Activated CD4-positive, alpha-beta memory T cell treated with anti-CD3 and anti-CD28 coated beads for 36 hours (primary cell): ENCODE results near the gene TMCO2. TPM values are rescaled to one million over a fixed set of nuclear protein-coding genes. Genes with fewer than 3 reads are reported as not detected.

ENCODE experiments used
- CTCF ChIA-PET: fragments of 350-600 bp; sonication (Branson Sonifier 250); formaldehyde crosslinking; loops from one replicate; lab custom pipeline; 2021; ENCODE audit warnings: antibody characterized with exemption, inconsistent platforms; lab: Charles Lee
- POLR2A ChIA-PET: fragments of 350-600 bp; sonication (Branson Sonifier 250); formaldehyde crosslinking; loops from one replicate; lab custom pipeline; 2021; ENCODE audit warnings: antibody characterized with exemption; lab: Charles Lee
- DNase-seq: peaks from one replicate; pipeline ENCODE4 v3.0.0-alpha.2; 2020
- H3K27ac Mint-ChIP-seq: one replicate; pipeline ENCODE4 v1.8.0; 2021; ENCODE audit warnings: mixed read lengths
- H3K27me3 Mint-ChIP-seq: one replicate; pipeline ENCODE4 v1.8.0; 2021; ENCODE audit warnings: mixed read lengths
- H3K36me3 Mint-ChIP-seq: one replicate; pipeline ENCODE4 v1.8.0; 2021; ENCODE audit warnings: mixed read lengths
- H3K4me1 Mint-ChIP-seq: one replicate; pipeline ENCODE4 v1.8.0; 2021; ENCODE audit warnings: low read depth, mixed read lengths
- H3K4me3 Mint-ChIP-seq: one replicate; pipeline ENCODE4 v1.8.0; 2021; ENCODE audit warnings: mild to moderate bottlenecking, mixed read lengths
- H3K9me3 Mint-ChIP-seq: one replicate; pipeline ENCODE4 v1.8.0; 2021; ENCODE audit warnings: mixed read lengths
- intact Hi-C: fragments of 100-400 bp; cut with micrococcal nuclease; formaldehyde crosslinking; loops from one replicate; pipeline ENCODE4 v1.15.1; 2023
- total RNA-seq, 2 experiments: library from RNA; stranded (reverse); gene quantifications; one replicate each; pipeline ENCODE4 v1.2.3, GENCODE V29; 2021

The TMCO2 gene
- total RNA-seq, 2 experiments from 2014 or later: not detected

DNA sequence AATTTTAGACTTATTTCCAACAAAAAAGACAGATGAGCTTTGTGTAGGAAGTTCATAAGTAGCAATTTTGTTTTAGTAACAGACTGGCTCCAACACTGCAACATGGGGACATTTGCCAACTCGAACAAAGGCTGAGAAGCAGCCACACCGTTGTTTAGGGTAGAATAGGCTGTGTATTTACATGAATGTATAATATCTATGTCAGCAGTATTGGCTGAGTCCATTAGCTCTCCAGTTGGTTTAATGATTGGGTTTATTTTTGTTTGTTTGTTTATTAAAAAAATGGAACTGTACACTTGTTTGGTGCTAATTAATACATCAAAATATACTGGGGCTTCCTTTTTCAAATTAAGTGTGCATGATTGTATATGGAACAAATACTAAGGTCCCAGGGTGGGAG lies 7.3 kb upstream of the TMCO2 start:
- no peak for DNase-seq
- CTCF ChIA-PET: interaction anchor here (1.2 to 1.8 kb wide), 5 partner anchors 8 to 164 kb away, joined by 3 to 7 read pairs (median 5); no protein-coding TSS in a partner anchor
- Mint-ChIP-seq H3K27ac (no peak overlapping the region), H3K4me3 (no peak overlapping the region), H3K4me1 (peaks cover 65% of the 10 kb centered on the region), H3K9me3 (no peaks in the 10 kb centered on the region), H3K36me3 (peaks cover 32% of the 10 kb centered on the region), H3K27me3 (no peaks in the 10 kb centered on the region)
- POLR2A ChIA-PET: no interaction called here
- intact Hi-C loops: loop anchor here (2.0 kb wide), 2 partner anchors 54 to 78 kb away; no protein-coding TSS in a partner anchor

DNA sequence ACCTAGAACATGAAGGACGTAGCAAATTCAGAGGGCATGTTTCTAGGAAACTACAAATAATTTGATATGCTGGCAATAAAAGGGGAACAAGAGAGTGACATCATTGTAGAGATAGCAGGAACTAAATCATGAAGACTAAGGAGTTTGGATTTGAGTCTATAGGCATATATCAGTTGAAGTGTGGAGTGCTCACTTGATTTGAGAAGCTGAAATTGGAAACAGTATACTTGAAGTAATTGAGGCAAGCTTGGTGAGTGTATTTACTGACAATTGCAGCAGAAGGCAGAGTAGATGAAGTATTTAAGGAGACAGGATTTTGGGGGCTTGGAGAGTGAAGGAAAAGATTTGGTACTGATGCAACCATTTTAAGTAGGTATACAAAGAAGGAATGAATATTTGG lies 6.4 kb upstream of the TMCO2 start:
- peaks cover 23% of the 10 kb centered on the region for H3K36me3 Mint-ChIP-seq
- peak overlapping the region; percentile 14 for H3K4me3 Mint-ChIP-seq
- intact Hi-C loops: loop anchor here (1.0 to 2.0 kb wide), 5 partner anchors 16 to 79 kb away; no protein-coding TSS in a partner anchor
- no peaks in the 10 kb centered on the region for H3K9me3 Mint-ChIP-seq
- DNase-seq: no peak
- ChIA-PET CTCF (interaction anchor here (0.6 to 2.6 kb wide), 15 partner anchors 9 to 188 kb away, joined by 3 to 8 read pairs (median 3); no protein-coding TSS in a partner anchor), POLR2A (interaction anchor here (0.6 to 2.2 kb wide), 13 partner anchors 9 to 571 kb away, joined by 3 to 16 read pairs (median 5); partner anchors contain the start of genes ZFP69B and ZMPSTE24)
- peak overlapping the region; percentile 84 for H3K27ac Mint-ChIP-seq
- peaks cover 66% of the 10 kb centered on the region for H3K4me1 Mint-ChIP-seq
- no peaks in the 10 kb centered on the region for H3K27me3 Mint-ChIP-seq

DNA sequence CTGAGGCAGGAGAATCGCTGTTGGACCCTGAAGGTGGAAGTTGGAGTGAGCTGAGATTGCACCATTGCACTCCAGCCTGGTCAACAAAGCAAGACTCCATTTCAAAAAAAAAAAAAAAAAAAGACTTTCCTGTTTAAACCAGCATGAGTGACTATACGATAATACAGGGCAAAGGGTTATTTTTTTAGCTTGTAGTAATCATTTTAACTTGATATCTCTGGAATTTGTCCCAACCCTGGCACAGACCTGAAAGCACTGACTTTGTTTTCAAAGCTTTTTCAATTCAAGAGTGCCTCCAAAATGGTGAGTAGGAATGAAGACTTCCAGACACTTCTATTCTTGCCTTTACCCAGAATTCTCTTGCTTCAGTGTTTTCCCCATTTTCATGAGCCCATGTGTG lies 4.4 kb upstream of the TMCO2 start:
- H3K27me3 Mint-ChIP-seq: no peaks in the 10 kb centered on the region
- peaks cover 4% of the 10 kb centered on the region for H3K36me3 Mint-ChIP-seq
- DNase-seq: no peak
- H3K27ac Mint-ChIP-seq: no peak overlapping the region
- intact Hi-C loops: no loop called here
- H3K4me3 Mint-ChIP-seq: no peak overlapping the region
- CTCF ChIA-PET: interaction anchor here (0.6 to 2.6 kb wide), 3 partner anchors 47 to 99 kb away, joined by 3 to 6 read pairs (median 3); no protein-coding TSS in a partner anchor
- peaks cover 51% of the 10 kb centered on the region for H3K4me1 Mint-ChIP-seq
- POLR2A ChIA-PET: no interaction called here
- no peaks in the 10 kb centered on the region for H3K9me3 Mint-ChIP-seq

DNA sequence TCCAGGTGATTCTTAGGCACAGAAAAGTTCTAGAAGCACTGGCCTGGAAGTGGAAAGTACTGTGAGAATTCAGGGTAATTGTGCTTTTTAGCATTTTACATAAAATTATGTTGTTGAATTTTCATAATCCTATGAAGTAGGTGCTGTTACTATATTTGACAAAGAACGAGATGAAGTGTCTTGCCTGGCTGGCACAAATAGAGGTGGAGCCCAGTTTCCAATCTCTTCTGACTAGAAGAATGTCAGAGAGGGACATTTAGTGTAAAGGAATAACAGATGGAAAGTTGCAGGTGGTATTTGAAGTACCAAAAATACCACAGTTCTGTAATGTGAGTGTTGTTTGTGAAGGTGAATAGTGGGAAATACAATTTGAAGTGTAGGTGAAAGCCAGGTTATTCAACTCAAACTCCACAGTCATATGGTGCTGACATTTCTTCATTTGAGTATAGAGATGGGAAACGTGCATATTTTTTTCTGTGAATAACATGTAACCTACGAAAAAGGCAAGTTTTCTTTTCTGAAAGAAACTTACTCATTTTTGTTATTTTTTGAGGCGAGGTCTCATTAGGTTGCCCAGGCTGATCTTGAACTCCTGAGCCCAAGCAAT lies 3.5 kb upstream of the TMCO2 start:
- Mint-ChIP-seq H3K9me3 (no peaks in the 10 kb centered on the region), H3K4me1 (peaks cover 44% of the 10 kb centered on the region), H3K36me3 (peaks cover 3% of the 10 kb centered on the region), H3K27me3 (no peaks in the 10 kb centered on the region), H3K4me3 (no peak overlapping the region), H3K27ac (peak overlapping the region; percentile 31)
- POLR2A ChIA-PET: no interaction called here
- DNase-seq: no peak
- intact Hi-C loops: no loop called here
- CTCF ChIA-PET: no interaction called here

DNA sequence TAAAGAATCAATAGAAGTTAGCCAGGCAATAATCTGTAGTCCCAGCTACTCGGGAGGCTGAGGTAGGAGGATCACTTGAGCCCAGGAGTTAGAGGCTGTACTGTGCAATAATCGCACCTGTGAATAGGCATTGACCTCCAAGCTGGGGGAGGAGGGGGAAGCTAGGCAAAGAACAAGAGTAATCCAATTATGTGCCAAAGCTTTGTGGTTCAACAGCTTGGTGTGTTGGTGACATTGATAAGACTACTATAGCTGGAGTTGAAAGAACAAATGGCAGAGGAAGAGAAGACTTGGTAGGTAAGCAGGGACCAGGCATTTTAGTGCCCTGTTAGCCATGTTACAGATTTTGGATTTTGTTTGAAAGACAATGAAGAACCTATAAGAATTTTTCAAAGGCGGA lies 2.1 kb upstream of the TMCO2 start:
- Mint-ChIP-seq H3K4me3 (no peak overlapping the region), H3K9me3 (no peaks in the 10 kb centered on the region), H3K36me3 (no peaks in the 10 kb centered on the region), H3K27ac (no peak overlapping the region), H3K27me3 (no peaks in the 10 kb centered on the region), H3K4me1 (peaks cover 34% of the 10 kb centered on the region)
- intact Hi-C loops: no loop called here
- ChIA-PET POLR2A (no interaction called here), CTCF (interaction anchor here (2.7 kb wide), 1 partner anchor 93 kb away, joined by 8 read pairs; no protein-coding TSS in a partner anchor)
- no peak for DNase-seq

DNA sequence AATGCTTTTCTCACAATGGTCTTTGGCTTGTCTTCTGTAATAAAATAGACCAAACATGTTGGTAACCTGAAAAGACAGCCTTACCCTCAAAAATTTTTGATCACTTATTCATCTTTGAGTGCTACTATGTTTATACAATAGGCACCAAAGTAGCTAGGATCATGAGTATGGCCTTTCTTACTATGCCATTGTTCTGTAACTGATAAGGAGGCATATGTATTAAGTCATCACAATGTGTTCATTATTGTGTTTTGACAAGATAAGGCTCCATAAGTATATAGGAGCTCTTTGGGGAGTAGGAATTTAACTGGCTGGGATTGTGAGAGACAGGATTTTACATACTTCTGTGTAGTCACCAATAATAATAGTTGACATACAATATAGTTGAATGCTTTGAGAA lies 675 bp downstream of the TMCO2 start:
- Mint-ChIP-seq H3K4me3 (no peak overlapping the region), H3K27me3 (no peaks in the 10 kb centered on the region), H3K36me3 (no peaks in the 10 kb centered on the region), H3K4me1 (peaks cover 18% of the 10 kb centered on the region), H3K9me3 (no peaks in the 10 kb centered on the region), H3K27ac (no peak overlapping the region)
- POLR2A ChIA-PET: no interaction called here
- CTCF ChIA-PET: interaction anchor here (0.9 to 1.0 kb wide), 2 partner anchors 45 to 104 kb away, joined by 3 read pairs; no protein-coding TSS in a partner anchor
- intact Hi-C loops: no loop called here
- no peak for DNase-seq

DNA sequence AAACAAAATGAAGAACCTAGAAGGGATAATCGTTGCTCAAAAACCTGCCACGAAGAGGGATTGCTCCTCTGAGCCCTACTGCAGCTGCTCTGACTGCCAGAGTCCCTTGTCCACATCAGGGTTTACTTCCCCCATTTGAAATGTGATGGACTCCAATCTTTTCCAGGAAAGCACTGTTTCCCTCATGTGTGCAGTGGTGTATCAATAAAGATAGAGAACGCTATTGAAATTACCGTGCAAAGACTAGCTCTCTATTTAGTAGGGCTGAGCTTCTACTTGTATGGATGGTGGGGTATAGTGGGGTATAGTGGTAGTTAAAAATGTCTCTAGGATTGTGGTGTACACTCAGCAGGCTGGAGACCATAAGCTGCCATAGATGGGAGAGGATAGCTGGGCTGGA lies 3.7 kb downstream of the TMCO2 start:
- DNase-seq: no peak
- H3K4me3 Mint-ChIP-seq: no peak overlapping the region
- POLR2A ChIA-PET: no interaction called here
- intact Hi-C loops: no loop called here
- H3K27me3 Mint-ChIP-seq: no peaks in the 10 kb centered on the region
- H3K4me1 Mint-ChIP-seq: peaks cover 16% of the 10 kb centered on the region
- CTCF ChIA-PET: no interaction called here
- H3K9me3 Mint-ChIP-seq: no peaks in the 10 kb centered on the region
- H3K36me3 Mint-ChIP-seq: no peaks in the 10 kb centered on the region
- H3K27ac Mint-ChIP-seq: no peak overlapping the region

DNA sequence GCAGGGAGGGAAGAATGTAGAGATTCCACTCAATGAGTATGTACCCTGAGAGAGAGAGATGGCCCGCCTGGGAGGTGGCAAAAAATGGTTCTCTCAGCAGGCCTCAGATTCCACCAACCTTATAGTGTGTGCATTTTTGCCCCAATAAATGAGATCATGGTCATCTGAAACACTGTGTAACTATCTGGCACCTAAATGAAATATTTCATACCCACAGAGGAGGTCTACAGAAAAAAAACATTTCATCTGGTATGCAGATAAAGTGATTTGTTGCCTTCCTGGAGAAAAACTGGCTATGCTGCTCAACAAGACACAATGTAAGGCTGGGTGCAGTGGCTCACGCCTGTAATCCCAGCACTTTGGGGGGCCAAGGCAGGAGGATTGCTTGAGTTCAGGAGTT lies 4.9 kb downstream of the TMCO2 start:
- intact Hi-C loops: no loop called here
- CTCF ChIA-PET: no interaction called here
- H3K27me3 Mint-ChIP-seq: no peaks in the 10 kb centered on the region

DNA sequence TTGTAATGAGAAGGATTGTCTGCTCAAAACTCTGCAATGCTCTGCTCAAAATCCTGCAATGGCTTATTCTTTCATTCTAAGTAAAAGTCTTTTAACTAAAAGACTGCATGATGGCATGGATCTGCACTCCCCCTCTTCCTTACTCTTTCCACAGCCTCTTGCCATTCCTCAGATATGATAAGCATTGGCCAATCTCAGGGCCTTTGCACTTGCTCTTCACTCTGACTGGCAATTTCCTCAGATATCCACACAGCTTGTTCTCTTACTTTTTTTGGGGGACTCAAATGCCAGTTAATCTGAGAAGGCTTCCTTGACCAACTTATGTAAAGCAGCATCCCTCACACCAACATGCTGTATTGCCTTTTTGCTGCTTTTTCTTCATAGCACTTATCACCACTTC lies 7.5 kb downstream of the TMCO2 start:
- peaks cover 31% of the 10 kb centered on the region for H3K4me1 Mint-ChIP-seq
- no peak overlapping the region for H3K4me3 Mint-ChIP-seq
- H3K27me3 Mint-ChIP-seq: no peaks in the 10 kb centered on the region
- CTCF ChIA-PET: interaction anchor here (5.0 kb wide), 1 partner anchor 60 kb away, joined by 21 read pairs; no protein-coding TSS in a partner anchor
- no peaks in the 10 kb centered on the region for H3K9me3 Mint-ChIP-seq
- H3K36me3 Mint-ChIP-seq: peaks cover 11% of the 10 kb centered on the region
- H3K27ac Mint-ChIP-seq: no peak overlapping the region
- no peak for DNase-seq
- POLR2A ChIA-PET: no interaction called here
- intact Hi-C loops: loop anchor here (5.0 kb wide), 3 partner anchors 62 to 213 kb away; partner anchors contain the start of genes CAP1 and COL9A2

More for the DNA sequence above, 4.9 kb downstream of the TMCO2 start:
- Mint-ChIP-seq H3K4me3 (no peak overlapping the region), H3K4me1 (peaks cover 20% of the 10 kb centered on the region), H3K27ac (no peak overlapping the region), H3K36me3 (no peaks in the 10 kb centered on the region), H3K9me3 (no peaks in the 10 kb centered on the region)
- POLR2A ChIA-PET: no interaction called here
- no peak for DNase-seq

DNA sequence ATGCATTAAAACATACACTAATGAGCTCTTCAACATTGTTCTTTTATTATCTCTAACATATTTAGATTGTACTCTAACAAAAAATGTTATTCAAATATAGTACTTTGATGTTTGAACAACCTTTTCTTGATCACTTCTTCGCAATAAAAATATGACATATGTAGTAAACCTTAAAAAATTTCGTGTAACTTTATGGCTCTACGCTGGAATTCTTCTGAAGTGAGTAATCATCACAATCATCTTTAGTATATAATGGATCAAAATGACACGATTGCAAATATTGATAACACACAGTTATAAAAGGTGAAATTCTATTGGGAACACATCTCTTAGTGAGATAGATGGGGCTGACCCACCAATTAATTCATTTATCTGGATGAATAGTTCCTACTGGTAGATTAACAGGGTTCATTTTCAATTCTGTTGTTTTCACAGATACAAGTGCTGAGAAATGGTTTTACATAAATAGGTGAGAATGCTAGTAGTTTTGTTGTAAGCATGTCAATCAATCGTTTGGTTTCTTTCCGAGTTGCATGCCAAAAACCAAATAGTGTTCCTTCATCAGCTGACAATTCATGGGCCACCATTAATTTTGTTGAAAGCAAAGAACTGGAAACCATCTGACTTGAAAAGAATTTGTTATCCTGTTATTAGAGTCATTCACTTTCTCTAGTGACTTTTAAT lies 8.8 kb downstream of the TMCO2 start:
- Mint-ChIP-seq H3K9me3 (no peaks in the 10 kb centered on the region), H3K4me3 (peak overlapping the region; percentile 86), H3K27me3 (no peaks in the 10 kb centered on the region), H3K4me1 (peaks cover 44% of the 10 kb centered on the region), H3K27ac (peak overlapping the region; percentile 97), H3K36me3 (peaks cover 23% of the 10 kb centered on the region)
- no peak for DNase-seq
- POLR2A ChIA-PET: interaction anchor here (1.8 kb wide), 1 partner anchor 15 kb away, joined by 8 read pairs; no protein-coding TSS in a partner anchor
- CTCF ChIA-PET: interaction anchor here (0.8 to 5.0 kb wide), 3 partner anchors 14 to 59 kb away, joined by 3 to 21 read pairs (median 3); no protein-coding TSS in a partner anchor
- intact Hi-C loops: loop anchor here (1.0 to 5.0 kb wide), 4 partner anchors 15 to 214 kb away; partner anchors contain the start of genes CAP1 and COL9A2

DNA sequence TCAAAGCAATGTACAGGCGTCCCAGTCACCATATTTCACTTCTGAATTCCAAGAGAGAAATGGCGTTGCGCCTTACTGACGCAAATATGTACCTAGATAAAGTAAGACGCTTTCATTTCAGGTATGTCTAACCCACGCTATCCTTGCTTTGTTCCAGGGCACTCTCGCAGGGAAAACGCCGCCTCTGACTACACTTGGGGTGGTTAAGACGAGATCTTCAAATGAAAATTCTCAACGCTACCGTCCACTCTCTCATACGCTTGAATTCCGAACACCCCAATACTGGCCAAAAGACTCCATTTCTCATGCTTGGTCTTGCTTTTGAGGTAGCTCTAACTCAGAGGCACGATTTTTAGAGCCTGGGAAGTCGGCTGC lies 9.6 kb downstream of the TMCO2 start:
- intact Hi-C loops: loop anchor here (1.0 to 5.0 kb wide), 4 partner anchors 16 to 215 kb away; partner anchors contain the start of genes CAP1 and COL9A2
- no peaks in the 10 kb centered on the region for H3K9me3 Mint-ChIP-seq
- POLR2A ChIA-PET: interaction anchor here (0.8 to 1.8 kb wide), 7 partner anchors 15 to 217 kb away, joined by 3 to 8 read pairs (median 4); partner anchors contain the start of gene CAP1
- CTCF ChIA-PET: interaction anchor here (0.7 to 5.0 kb wide), 5 partner anchors 15 to 95 kb away, joined by 3 to 21 read pairs (median 3); no protein-coding TSS in a partner anchor
- peaks cover 50% of the 10 kb centered on the region for H3K4me1 Mint-ChIP-seq
- peak overlapping the region; percentile 97 for H3K27ac Mint-ChIP-seq
- H3K27me3 Mint-ChIP-seq: no peaks in the 10 kb centered on the region
- H3K4me3 Mint-ChIP-seq: peak overlapping the region; percentile 86
- peaks cover 29% of the 10 kb centered on the region for H3K36me3 Mint-ChIP-seq
- peak; percentile 63 for DNase-seq
